ENCODE measurements around the gene TDRD6. TPM values are rescaled to one million over a fixed set of nuclear protein-coding genes. Genes with fewer than 3 reads are reported as not detected.

TDRD6 gene
- total RNA-seq, 2 experiments from 2014 or later = 3.5 to 4.5 TPM

GRCh38 chr6:46638650-46639049, 49.0 kb upstream of the TDRD6 start:
- Histone ChIP-seq H3K79me2 (ENCODE audit: insufficient read depth, low read depth, low read length) (peaks cover 82% of the 10 kb centered on the region; the same call in 1 of the 2 replicates), H3K4me3 (ENCODE audit: low read depth, low read length, poor library complexity, severe bottlenecking) (peak overlapping the region; percentile 66), H3K9me3 (ENCODE audit: low read length) (peaks cover 6% of the 10 kb centered on the region; the same call in 1 of the 2 replicates), H3K36me3 (ENCODE audit: insufficient read depth, low read length) (peaks cover 24% of the 10 kb centered on the region), H2AFZ (ENCODE audit: low read length) (peak overlapping the region; percentile 53; the same call in 1 of the 2 replicates), H3K27ac (ENCODE audit: low read depth, low read length, poor library complexity, severe bottlenecking) (peak overlapping the region; percentile 97), H3K4me1 (ENCODE audit: insufficient read depth, low read length, poor library complexity, severe bottlenecking) (peaks cover 98% of the 10 kb centered on the region), H3K4me2 (ENCODE audit: low read length) (peak overlapping the region; percentile 88), H3K9me2 (ENCODE audit: insufficient read depth, low read length) (no peaks in the 10 kb centered on the region), H4K20me1 (ENCODE audit: insufficient read depth, low read length) (no peaks in the 10 kb centered on the region)
- no peak for DNase-seq (ENCODE audit: low spot score)
- TF ChIP-seq CTCF (conservative IDR thresholded peaks at IDR 0.05; ENCODE audit: low read length) (no peak), EZH2phosphoT487 (IDR thresholded peaks at IDR 0.05; ENCODE audit: borderline replicate concordance, low read depth, low read length) (no peak)
- POLR2A ChIA-PET = interaction anchor here (1.3 to 4.5 kb wide), 4 partner anchors 11 to 16 kb away, joined by 8 to 31 read pairs (median 15); partner anchors contain the start of genes CYP39A1 and SLC25A27
- no TSS peak for BruUV-seq (replicated peaks)
- intact Hi-C loops (cut with micrococcal nuclease; ENCODE audit: unreplicated experiment) = loop anchor here (5.0 to 10.0 kb wide), 4 partner anchors 261 to 839 kb away; partner anchors contain the start of gene CD2AP
- CTCF ChIA-PET (ENCODE audit: unreplicated experiment) = no interaction called here

- no TSS peak for BruUV-seq (replicated peaks)
- Histone ChIP-seq H2AFZ (ENCODE audit: low read length) (peak overlapping the region; percentile 23; the same call in 1 of the 2 replicates), H4K20me1 (ENCODE audit: insufficient read depth, low read length) (no peaks in the 10 kb centered on the region), H3K79me2 (ENCODE audit: insufficient read depth, low read depth, low read length) (peaks cover 95% of the 10 kb centered on the region), H3K36me3 (ENCODE audit: insufficient read depth, low read length) (peaks cover 37% of the 10 kb centered on the region), H3K9me2 (ENCODE audit: insufficient read depth, low read length) (no peaks in the 10 kb centered on the region), H3K4me1 (ENCODE audit: insufficient read depth, low read length, poor library complexity, severe bottlenecking) (peaks cover 86% of the 10 kb centered on the region), H3K27ac (ENCODE audit: low read depth, low read length, poor library complexity, severe bottlenecking) (peak overlapping the region; percentile 91), H3K4me3 (ENCODE audit: low read depth, low read length, poor library complexity, severe bottlenecking) (peak overlapping the region; percentile 50), H3K4me2 (ENCODE audit: low read length) (peak overlapping the region; percentile 67), H3K9me3 (ENCODE audit: low read length) (peaks cover 33% of the 10 kb centered on the region; the same call in 1 of the 2 replicates)
- intact Hi-C loops (cut with micrococcal nuclease; ENCODE audit: unreplicated experiment) = no loop called here
- TF ChIP-seq EZH2phosphoT487 (IDR thresholded peaks at IDR 0.05; ENCODE audit: borderline replicate concordance, low read depth, low read length) (no peak), CTCF (conservative IDR thresholded peaks at IDR 0.05; ENCODE audit: low read length) (no peak)
- DNase-seq (ENCODE audit: low spot score) = peak; percentile 66
- ChIA-PET CTCF (ENCODE audit: unreplicated experiment) (no interaction called here), POLR2A (interaction anchor here (0.5 to 4.4 kb wide), 5 partner anchors 8 to 80 kb away, joined by 3 to 21 read pairs (median 8); partner anchors contain the start of genes CYP39A1 and SLC25A27)
Measured at GRCh38 chr6:46642928-46643751, 44.5 kb upstream of the TDRD6 start.
